SK-N-MC (cell line): ENCODE measurements around the gene PLCB3.
"Not testable (repeated sequence)": the region's sequence is repeated elsewhere in the genome, so short reads cannot be mapped to it uniquely, and the experiment has no call there.

ENCODE experiments used
- EZH2 ChIP-seq: fragments of 200-600 bp; sonication (generic); IDR thresholded peaks from one replicate; pipeline ENCODE4 v1.6.1; 2017; ENCODE audit warnings: antibody characterized with exemption
- POLR2AphosphoS5 ChIP-seq: IDR thresholded peaks from 2 replicates; pipeline ENCODE4 v1.6.1; 2012; ENCODE audit warnings: mild to moderate bottlenecking, low read depth, low read length, borderline replicate concordance

GRCh38 chr11:64307795-64308194 is 56.5 kb downstream of the PLCB3 start:
- not testable (repeated sequence) for TF ChIP-seq POLR2AphosphoS5, EZH2
